ENCODE results near the gene PLA2G2A.
"Not testable (repeated sequence)": the region's sequence is repeated elsewhere in the genome, so short reads cannot be mapped to it uniquely, and the experiment has no call there.

PLA2G2A gene

GRCh38 chr1:19936061-19936750 lies 43.2 kb downstream of the PLA2G2A start:
- in situ Hi-C loops (cut with HindIII; ENCODE audit: low pct_unique_long_range_greater_than_20kb, low sequenced_read_pairs): no loop called here
- TF ChIP-seq JUND (IDR thresholded peaks at IDR 0.05; ENCODE audit: low read depth): no peak
- DNase-seq (ENCODE audit: low read depth in 1 of 2, low spot score in 1 of 2): no peak

GRCh38 chr1:19934336-19934735 lies 45.1 kb downstream of the PLA2G2A start:
- no peak for TF ChIP-seq JUND (IDR thresholded peaks at IDR 0.05; ENCODE audit: low read depth)
- no peak for DNase-seq (ENCODE audit: low read depth in 1 of 2, low spot score in 1 of 2)
- in situ Hi-C loops (cut with HindIII; ENCODE audit: low pct_unique_long_range_greater_than_20kb, low sequenced_read_pairs): no loop called here

- in situ Hi-C loops (cut with HindIII; ENCODE audit: low pct_unique_long_range_greater_than_20kb, low sequenced_read_pairs): no loop called here
- no peak for DNase-seq (ENCODE audit: low read depth in 1 of 2, low spot score in 1 of 2)
- TF ChIP-seq JUND (IDR thresholded peaks at IDR 0.05; ENCODE audit: low read depth): no peak
These were observed 46.6 kb downstream of the PLA2G2A start for GRCh38 chr1:19932866-19933265.

- in situ Hi-C loops (cut with HindIII; ENCODE audit: low pct_unique_long_range_greater_than_20kb, low sequenced_read_pairs); DNase-seq (ENCODE audit: low read depth in 1 of 2, low spot score in 1 of 2): not testable (repeated sequence)
These were observed 52.3 kb downstream of the PLA2G2A start for GRCh38 chr1:19927130-19927421.

GRCh38 chr1:19926296-19927129 lies 52.9 kb downstream of the PLA2G2A start:
- DNase-seq (ENCODE audit: low read depth in 1 of 2, low spot score in 1 of 2): no peak
- in situ Hi-C loops (cut with HindIII; ENCODE audit: low pct_unique_long_range_greater_than_20kb, low sequenced_read_pairs): no loop called here
- TF ChIP-seq JUND (IDR thresholded peaks at IDR 0.05; ENCODE audit: low read depth): no peak

All from T47D (cell line).